ENCODE results near the gene MYLK. TPM values are rescaled to one million over a fixed set of nuclear protein-coding genes. Genes with fewer than 3 reads are reported as not detected.

MYLK gene
- total RNA-seq, 2 experiments from 2014 or later = 0.22 TPM; not detected in 1

GRCh38 chr3:123847209-123847608, 36.9 kb downstream of the MYLK start:
- intact Hi-C loops (cut with DNase I, micrococcal nuclease) = no loop called here
- peaks cover 11% of the 10 kb centered on the region for H3K9me3 Mint-ChIP-seq
- Histone ChIP-seq H3K27ac (ENCODE audit: low read depth in 1 of 2, low read length in 2 of 2) (no peak overlapping the region), H3K9me3 (ENCODE audit: control insufficient read depth in 1 of 2, insufficient read depth in 1 of 2, low read length in 2 of 2) (peaks cover 0 to 4% of the 10 kb centered on the region in 2 experiments), H3K27me3 (ENCODE audit: control insufficient read depth in 1 of 2, insufficient read depth in 2 of 2, low read length in 2 of 2) (no peaks in the 10 kb centered on the region), H3K4me1 (ENCODE audit: insufficient read depth, low read length) (no peaks in the 10 kb centered on the region), H3K4me3 (ENCODE audit: low read length) (no peak overlapping the region), H3K36me3 (ENCODE audit: insufficient read depth, low read length) (no peaks in the 10 kb centered on the region)
- no peaks in the 10 kb centered on the region for H3K36me3 Mint-ChIP-seq (ENCODE audit: low read depth)
- H3K27me3 Mint-ChIP-seq = no peaks in the 10 kb centered on the region
- ATAC-seq (ENCODE audit: poor library complexity) = no peak
- no peaks in the 10 kb centered on the region for H3K4me1 Mint-ChIP-seq (ENCODE audit: low read depth)
- no peak overlapping the region for H3K4me3 Mint-ChIP-seq
- TF ChIP-seq, protein P1, sequence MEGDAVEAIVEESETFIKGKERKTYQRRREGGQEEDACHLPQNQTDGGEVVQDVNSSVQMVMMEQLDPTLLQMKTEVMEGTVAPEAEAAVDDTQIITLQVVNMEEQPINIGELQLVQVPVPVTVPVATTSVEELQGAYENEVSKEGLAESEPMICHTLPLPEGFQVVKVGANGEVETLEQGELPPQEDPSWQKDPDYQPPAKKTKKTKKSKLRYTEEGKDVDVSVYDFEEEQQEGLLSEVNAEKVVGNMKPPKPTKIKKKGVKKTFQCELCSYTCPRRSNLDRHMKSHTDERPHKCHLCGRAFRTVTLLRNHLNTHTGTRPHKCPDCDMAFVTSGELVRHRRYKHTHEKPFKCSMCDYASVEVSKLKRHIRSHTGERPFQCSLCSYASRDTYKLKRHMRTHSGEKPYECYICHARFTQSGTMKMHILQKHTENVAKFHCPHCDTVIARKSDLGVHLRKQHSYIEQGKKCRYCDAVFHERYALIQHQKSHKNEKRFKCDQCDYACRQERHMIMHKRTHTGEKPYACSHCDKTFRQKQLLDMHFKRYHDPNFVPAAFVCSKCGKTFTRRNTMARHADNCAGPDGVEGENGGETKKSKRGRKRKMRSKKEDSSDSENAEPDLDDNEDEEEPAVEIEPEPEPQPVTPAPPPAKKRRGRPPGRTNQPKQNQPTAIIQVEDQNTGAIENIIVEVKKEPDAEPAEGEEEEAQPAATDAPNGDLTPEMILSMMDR (IDR thresholded peaks at IDR 0.05) = no peak
- no peak for DNase-seq
- no peak overlapping the region for H3K27ac Mint-ChIP-seq
- CTCF ChIA-PET = no interaction called here
- POLR2A ChIA-PET = no interaction called here

DNA sequence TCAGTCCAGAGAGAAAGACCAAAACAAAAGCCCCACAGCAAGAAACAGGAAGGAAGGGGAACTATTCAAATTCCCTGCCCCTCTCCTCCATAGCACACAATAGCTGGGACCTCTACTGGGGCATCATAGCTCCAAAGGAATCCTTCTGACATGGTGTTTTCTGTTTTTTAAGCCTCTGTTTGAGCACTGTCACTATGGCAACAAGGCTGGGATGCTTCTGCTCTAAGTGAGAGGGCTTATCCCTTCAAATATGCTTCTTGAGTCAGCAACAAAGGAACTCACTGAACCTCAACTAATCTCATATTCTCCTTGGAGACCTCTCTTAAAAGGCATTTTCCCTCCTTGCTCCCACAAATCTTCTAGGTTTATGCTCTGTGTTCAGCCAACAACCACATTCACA, 40.5 kb downstream of the MYLK start:
- intact Hi-C loops (cut with DNase I, micrococcal nuclease) = no loop called here

DNA sequence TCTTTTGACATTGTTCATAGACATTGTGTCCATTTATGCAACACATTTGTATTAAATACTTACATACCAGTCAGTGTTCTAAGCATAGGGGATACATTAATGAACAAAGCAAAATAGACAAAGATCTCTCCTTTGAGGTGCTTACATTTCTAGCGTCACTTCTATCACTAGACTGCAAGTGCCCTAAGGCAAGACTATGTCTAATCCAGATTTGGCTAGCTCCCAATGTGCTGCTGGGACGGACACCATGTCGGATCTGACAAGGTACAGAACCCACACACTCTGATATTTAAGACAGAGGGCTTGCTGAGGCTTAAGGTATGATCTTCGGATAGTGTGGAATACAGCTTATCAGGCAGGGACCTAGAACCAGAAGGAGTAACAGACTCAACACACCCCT, 41.4 kb downstream of the MYLK start:
- H3K4me3 Mint-ChIP-seq = no peak overlapping the region
- no peaks in the 10 kb centered on the region for H3K36me3 Mint-ChIP-seq (ENCODE audit: low read depth)
- DNase-seq (no peak), ATAC-seq (ENCODE audit: poor library complexity) (no peak)
- H3K4me1 ChIP-seq (ENCODE audit: insufficient read depth, low read length) = no peaks in the 10 kb centered on the region
- TF ChIP-seq, protein P1 (IDR thresholded peaks at IDR 0.05) = no peak
- intact Hi-C loops (cut with DNase I, micrococcal nuclease) = no loop called here
- no peaks in the 10 kb centered on the region for H3K4me1 Mint-ChIP-seq (ENCODE audit: low read depth)
- no peak overlapping the region for H3K27ac ChIP-seq (ENCODE audit: low read depth in 1 of 2, low read length in 2 of 2)
- no peaks in the 10 kb centered on the region for H3K36me3 ChIP-seq (ENCODE audit: insufficient read depth, low read length)
- H3K27me3 ChIP-seq (ENCODE audit: control insufficient read depth in 1 of 2, insufficient read depth in 2 of 2, low read length in 2 of 2) = no peaks in the 10 kb centered on the region
- H3K9me3 ChIP-seq (ENCODE audit: control insufficient read depth in 1 of 2, insufficient read depth in 1 of 2, low read length in 2 of 2) = no peaks in the 10 kb centered on the region
- no peak overlapping the region for H3K27ac Mint-ChIP-seq
- H3K4me3 ChIP-seq (ENCODE audit: low read length) = no peak overlapping the region
- no peaks in the 10 kb centered on the region for H3K27me3 Mint-ChIP-seq
- peaks cover 22% of the 10 kb centered on the region for H3K9me3 Mint-ChIP-seq
- POLR2A ChIA-PET = no interaction called here
- CTCF ChIA-PET = no interaction called here

More for the DNA sequence above, 40.5 kb downstream of the MYLK start:
- no peak overlapping the region for H3K4me3 Mint-ChIP-seq
- peaks cover 19% of the 10 kb centered on the region for H3K9me3 Mint-ChIP-seq
- TF ChIP-seq, protein P1 (IDR thresholded peaks at IDR 0.05) = no peak
- Histone ChIP-seq H3K36me3 (ENCODE audit: insufficient read depth, low read length) (no peaks in the 10 kb centered on the region), H3K9me3 (ENCODE audit: control insufficient read depth in 1 of 2, insufficient read depth in 1 of 2, low read length in 2 of 2) (peaks cover 0 to under 1% of the 10 kb centered on the region in 2 experiments), H3K27me3 (ENCODE audit: control insufficient read depth in 1 of 2, insufficient read depth in 2 of 2, low read length in 2 of 2) (no peaks in the 10 kb centered on the region), H3K4me1 (ENCODE audit: insufficient read depth, low read length) (no peaks in the 10 kb centered on the region), H3K27ac (ENCODE audit: low read depth in 1 of 2, low read length in 2 of 2) (no peak overlapping the region), H3K4me3 (ENCODE audit: low read length) (no peak overlapping the region)
- ChIA-PET POLR2A (no interaction called here), CTCF (no interaction called here)
- H3K36me3 Mint-ChIP-seq (ENCODE audit: low read depth) = no peaks in the 10 kb centered on the region
- H3K4me1 Mint-ChIP-seq (ENCODE audit: low read depth) = no peaks in the 10 kb centered on the region
- ATAC-seq (ENCODE audit: poor library complexity) = no peak
- no peaks in the 10 kb centered on the region for H3K27me3 Mint-ChIP-seq
- no peak overlapping the region for H3K27ac Mint-ChIP-seq
- DNase-seq = no peak
